ENCODE results near the gene ADO.

Gene ADO

GRCh38 chr10:62817766-62818425, 13.4 kb downstream of the ADO start:
- peak overlapping the region; percentile 66 for H3K4me3 ChIP-seq (ENCODE audit: low read depth, low read length)
- TF ChIP-seq CTCF (IDR thresholded peaks at IDR 0.05; ENCODE audit: control insufficient read depth, extremely low read depth, insufficient read depth): peak; percentile 90
- DNase-seq (ENCODE audit: low read depth): no peak

GRCh38 chr10:62818426-62819011, 14.0 kb downstream of the ADO start:
- no peak for TF ChIP-seq CTCF (IDR thresholded peaks at IDR 0.05; ENCODE audit: control insufficient read depth, extremely low read depth, insufficient read depth)
- no peak for DNase-seq (ENCODE audit: low read depth)
- no peak overlapping the region for H3K4me3 ChIP-seq (ENCODE audit: low read depth, low read length)

- DNase-seq (ENCODE audit: low read depth): no peak
- TF ChIP-seq CTCF (IDR thresholded peaks at IDR 0.05; ENCODE audit: control insufficient read depth, extremely low read depth, insufficient read depth): no peak
Observed at GRCh38 chr10:62819141-62819920, 14.8 kb downstream of the ADO start.

GRCh38 chr10:62820586-62820985, 16.1 kb downstream of the ADO start:
- no peak for DNase-seq (ENCODE audit: low read depth)
- no peak overlapping the region for H3K4me3 ChIP-seq (ENCODE audit: low read depth, low read length)
- TF ChIP-seq CTCF (IDR thresholded peaks at IDR 0.05; ENCODE audit: control insufficient read depth, extremely low read depth, insufficient read depth): no peak

More at GRCh38 chr10:62819141-62819920, 14.8 kb downstream of the ADO start:
- H3K4me3 ChIP-seq (ENCODE audit: low read depth, low read length): no peak overlapping the region

- H3K4me3 ChIP-seq (ENCODE audit: low read depth, low read length): no peak overlapping the region
- TF ChIP-seq CTCF (IDR thresholded peaks at IDR 0.05; ENCODE audit: control insufficient read depth, extremely low read depth, insufficient read depth): no peak
- DNase-seq (ENCODE audit: low read depth): no peak
Observed at GRCh38 chr10:62826273-62826672, 21.8 kb downstream of the ADO start.

- no peak for TF ChIP-seq CTCF (IDR thresholded peaks at IDR 0.05; ENCODE audit: control insufficient read depth, extremely low read depth, insufficient read depth)
- no peak overlapping the region for H3K4me3 ChIP-seq (ENCODE audit: low read depth, low read length)
- no peak for DNase-seq (ENCODE audit: low read depth)
Observed at GRCh38 chr10:62829622-62830021, 25.1 kb downstream of the ADO start.

Measured in LNCaP clone FGC (cell line).